GM12892 (cell line): ENCODE data around the gene GINS2.

Source experiments
- POLR2A ChIP-seq: IDR thresholded peaks from 2 replicates; pipeline ENCODE4 v1.6.1; 2011; ENCODE audit warnings: low read depth, low read length, control low read depth
- POLR2AphosphoS5 ChIP-seq: IDR thresholded peaks from 2 replicates; pipeline ENCODE4 v1.6.1; 2011; ENCODE audit warnings: low read depth, low read length, control low read depth
- TAF1 ChIP-seq: IDR thresholded peaks from 2 replicates; pipeline ENCODE4 v1.6.1; 2011; ENCODE audit warnings: low read depth, mild to moderate bottlenecking, control low read depth, low read length, borderline replicate concordance

DNA sequence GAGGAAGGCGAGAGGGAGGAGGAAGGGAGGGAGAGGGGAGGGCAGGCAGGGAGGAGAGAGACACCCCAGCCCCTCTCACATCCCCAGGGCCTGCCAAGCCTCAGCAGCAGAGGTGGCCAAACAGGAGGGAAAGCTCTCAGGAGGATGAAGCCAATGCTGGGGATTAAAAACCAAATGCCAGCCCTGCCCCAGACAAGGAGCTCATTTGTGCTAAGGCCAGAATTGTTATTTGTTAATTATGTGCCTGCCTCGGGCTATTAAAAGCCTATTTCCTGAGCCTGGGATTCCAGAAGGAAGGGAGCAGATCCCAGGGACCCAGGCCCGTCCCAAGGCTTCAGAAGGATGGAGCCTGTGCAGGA is 27.9 kb upstream of the GINS2 start:
- no peak for TF ChIP-seq POLR2A
- no peak for TF ChIP-seq TAF1
- TF ChIP-seq POLR2AphosphoS5: no peak
